K562 (cell line): ENCODE data around the gene C1QTNF5. TPM values are rescaled to one million over a fixed set of nuclear protein-coding genes. Genes with fewer than 3 reads are reported as not detected.

Experiments
- BRF1 ChIP-seq: IDR thresholded peaks from 3 replicates; pipeline ENCODE4 v1.6.1; 2011; ENCODE audit warnings: borderline replicate concordance, mild to moderate bottlenecking; ENCODE audit not compliant: insufficient read length; ENCODE audit errors: extremely low read depth
- CEBPB ChIP-seq: fragments of 450-650 bp; IDR thresholded peaks from 2 replicates; pipeline ENCODE4 v1.6.1; 2016; ENCODE audit warnings: missing genetic modification characterization, missing compliant biosample characterization
- FOXK1 ChIP-seq: sonication (generic); formaldehyde crosslinking; IDR thresholded peaks from 2 replicates; pipeline ENCODE4 v1.8.0; 2022; ENCODE audit warnings: missing genetic modification reagents, mild to moderate bottlenecking, borderline replicate concordance
- HIVEP1 ChIP-seq: fragments of 250-450 bp; sonication (Bioruptor Pico); IDR thresholded peaks from 2 replicates; pipeline ENCODE4 v1.4.0; 2020; ENCODE audit warnings: mild to moderate bottlenecking
- KAT2B ChIP-seq: IDR thresholded peaks from one replicate; pipeline ENCODE4 v1.6.1; 2012; ENCODE audit warnings: low read depth, mild to moderate bottlenecking, control low read depth, inconsistent platforms, low read length, moderate library complexity
- KDM2B ChIP-seq: fragments of 250-450 bp; sonication (Bioruptor Pico); IDR thresholded peaks from 2 replicates; pipeline ENCODE4 v1.8.0; 2021; ENCODE audit warnings: mild to moderate bottlenecking, moderate library complexity
- L3MBTL2 ChIP-seq: fragments of 450-650 bp; IDR thresholded peaks from 2 replicates; pipeline ENCODE4 v1.6.1; 2016; ENCODE audit warnings: mild to moderate bottlenecking, moderate library complexity
- NR4A1 ChIP-seq, 2 experiments: fragments of 250-450 bp in 1 of 2; fragments of 450-650 bp in 1 of 2; sonication (Bioruptor Pico) in 1 of 2; IDR thresholded peaks; 2 replicates each; pipeline versions ENCODE4 v1.4.0 to v1.6.1; 2016 to 2020; ENCODE audit warnings: mild to moderate bottlenecking in 2 of 2, missing compliant biosample characterization in 1 of 2, missing genetic modification characterization in 1 of 2, moderate library complexity in 1 of 2
- PHB ChIP-seq: fragments of 250-450 bp; sonication (Bioruptor Pico); IDR thresholded peaks from 2 replicates; pipeline ENCODE4 v1.5.0; 2021
- PPARD ChIP-seq: fragments of 250-450 bp; sonication (Bioruptor Pico); IDR thresholded peaks from 2 replicates; pipeline ENCODE4 v1.8.0; 2022; ENCODE audit warnings: inconsistent platforms, mild to moderate bottlenecking, moderate library complexity
- RFX5 ChIP-seq: IDR thresholded peaks from 2 replicates; pipeline ENCODE4 v1.6.1; 2011; ENCODE audit warnings: low read depth, mild to moderate bottlenecking, improper control_type of control experiment, low read length
- THRAP3 ChIP-seq: fragments of 450-650 bp; IDR thresholded peaks from 2 replicates; pipeline ENCODE4 v1.6.1; 2016; ENCODE audit warnings: mild to moderate bottlenecking, inconsistent platforms, borderline replicate concordance
- ZNF644 ChIP-seq: fragments of 200-800 bp; sonication (Bioruptor generic); IDR thresholded peaks from 2 replicates; pipeline ENCODE4 v1.6.1; 2016; ENCODE audit warnings: low read depth, missing genetic modification characterization, missing compliant biosample characterization
- polyA plus RNA-seq, 8 experiments: library from polyadenylated mRNA; depleted of rRNA in 4 of 8; stranded (reverse) in 5 of 8; unstranded in 3 of 8; fragments of >200 nt; fragmentation: Nextera tagmentation in 2 of 8; fragmentation: Illumina TruSeq in 1 of 8; extraction: Ambion mirVana in 2 of 8; extraction: Trizol in 1 of 8; gene quantifications; 2 replicates each; pipeline versions ENCODE4 v1.2.1 to v1.2.3, GENCODE V29; 2011 to 2014; ENCODE audit warnings: inconsistent platforms in 1 of 8, missing spikeins in 1 of 8
- total RNA-seq, 7 experiments: library from RNA; depleted of rRNA in 6 of 7; stranded (reverse); fragments of >200 nt in 6 of 7; fragmentation: Illumina TruSeq in 2 of 7; extraction: Trizol in 2 of 7; gene quantifications; 2 replicates each; pipeline versions ENCODE4 v1.2.1 to v1.2.3, GENCODE V29; 2011 to 2021; ENCODE audit warnings: low replicate concordance in 1 of 7
- TF ChIP-seq, protein P1 (sequence below), 2 experiments: fragments of 450-650 bp; formaldehyde crosslinking in 1 of 2; IDR thresholded peaks; 2 replicates each; pipeline versions ENCODE4 v1.4.0 to v1.6.1; 2014 to 2020; ENCODE audit warnings: mild to moderate bottlenecking in 2 of 2, borderline replicate concordance in 1 of 2, low read depth in 1 of 2
- TF ChIP-seq, protein P2 (sequence below): fragments of 450-650 bp; formaldehyde crosslinking; IDR thresholded peaks from 2 replicates; pipeline ENCODE4 v1.4.0; 2020; ENCODE audit warnings: mild to moderate bottlenecking, mixed read lengths
- TF ChIP-seq, protein P3 (sequence below): fragments of 250-450 bp; sonication (Bioruptor Pico); IDR thresholded peaks from 2 replicates; pipeline ENCODE4 v1.5.0; 2022; ENCODE audit warnings: mild to moderate bottlenecking

Gene C1QTNF5
- total and polyA plus RNA-seq, 9 of the 15 experiments (the other 6 are each of a cell fraction or from before 2014, with no cell fraction given) = 0.07 to 0.76 (median 0.24) TPM; not detected in 1

DNA sequence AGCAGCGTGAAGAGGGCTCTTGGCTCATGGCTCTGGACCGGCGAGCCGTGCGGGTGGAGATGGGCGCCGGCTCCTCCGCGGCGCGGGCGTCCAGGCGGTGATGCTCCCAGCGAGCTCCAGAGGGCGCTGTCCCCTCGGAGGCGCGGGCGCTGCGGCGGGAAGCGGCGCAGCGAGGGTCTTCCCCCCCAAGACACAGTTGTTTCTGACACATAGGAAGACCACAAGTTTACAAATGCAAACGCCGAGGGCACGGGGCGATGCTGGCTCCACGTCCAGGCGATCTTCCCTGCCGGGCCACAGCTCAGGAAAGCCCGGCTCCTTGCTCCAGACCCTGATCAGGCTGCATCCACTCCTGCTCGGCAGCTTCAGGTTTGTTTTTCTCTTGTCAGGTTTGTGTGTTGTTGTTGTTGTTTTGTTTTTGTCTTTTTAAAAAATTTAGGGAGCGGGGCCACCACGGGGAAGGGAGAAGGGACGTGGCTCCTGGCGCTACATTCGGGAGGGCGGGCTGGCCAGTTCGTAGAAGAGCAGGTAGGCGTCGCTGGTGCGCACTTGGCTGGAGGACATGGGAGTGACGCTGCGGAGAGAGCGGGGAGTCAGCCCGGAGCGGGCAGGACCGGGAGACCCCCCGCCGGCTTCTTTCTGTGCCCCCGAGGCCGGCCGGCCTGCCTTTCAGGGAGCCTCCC is 15.8 kb upstream of the C1QTNF5 start (continued):
- TF ChIP-seq, protein P1, sequence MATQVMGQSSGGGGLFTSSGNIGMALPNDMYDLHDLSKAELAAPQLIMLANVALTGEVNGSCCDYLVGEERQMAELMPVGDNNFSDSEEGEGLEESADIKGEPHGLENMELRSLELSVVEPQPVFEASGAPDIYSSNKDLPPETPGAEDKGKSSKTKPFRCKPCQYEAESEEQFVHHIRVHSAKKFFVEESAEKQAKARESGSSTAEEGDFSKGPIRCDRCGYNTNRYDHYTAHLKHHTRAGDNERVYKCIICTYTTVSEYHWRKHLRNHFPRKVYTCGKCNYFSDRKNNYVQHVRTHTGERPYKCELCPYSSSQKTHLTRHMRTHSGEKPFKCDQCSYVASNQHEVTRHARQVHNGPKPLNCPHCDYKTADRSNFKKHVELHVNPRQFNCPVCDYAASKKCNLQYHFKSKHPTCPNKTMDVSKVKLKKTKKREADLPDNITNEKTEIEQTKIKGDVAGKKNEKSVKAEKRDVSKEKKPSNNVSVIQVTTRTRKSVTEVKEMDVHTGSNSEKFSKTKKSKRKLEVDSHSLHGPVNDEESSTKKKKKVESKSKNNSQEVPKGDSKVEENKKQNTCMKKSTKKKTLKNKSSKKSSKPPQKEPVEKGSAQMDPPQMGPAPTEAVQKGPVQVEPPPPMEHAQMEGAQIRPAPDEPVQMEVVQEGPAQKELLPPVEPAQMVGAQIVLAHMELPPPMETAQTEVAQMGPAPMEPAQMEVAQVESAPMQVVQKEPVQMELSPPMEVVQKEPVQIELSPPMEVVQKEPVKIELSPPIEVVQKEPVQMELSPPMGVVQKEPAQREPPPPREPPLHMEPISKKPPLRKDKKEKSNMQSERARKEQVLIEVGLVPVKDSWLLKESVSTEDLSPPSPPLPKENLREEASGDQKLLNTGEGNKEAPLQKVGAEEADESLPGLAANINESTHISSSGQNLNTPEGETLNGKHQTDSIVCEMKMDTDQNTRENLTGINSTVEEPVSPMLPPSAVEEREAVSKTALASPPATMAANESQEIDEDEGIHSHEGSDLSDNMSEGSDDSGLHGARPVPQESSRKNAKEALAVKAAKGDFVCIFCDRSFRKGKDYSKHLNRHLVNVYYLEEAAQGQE (IDR thresholded peaks at IDR 0.05; ENCODE audit: borderline replicate concordance) = peak; percentile 89
- TF ChIP-seq, protein P1 (CRISPR knock-in tag; IDR thresholded peaks at IDR 0.05; ENCODE audit: low read depth) = no peak
- TF ChIP-seq FOXK1 (no peak), L3MBTL2 (peak; percentile 66), KDM2B (CRISPR knock-in tag) (0 out of 2 replicates have a peak, but pooled peaks have one; percentile 53), PPARD (CRISPR knock-in tag) (no peak), THRAP3 (no peak), CEBPB (tag) (no peak), BRF1 (no peak), ZNF644 (no peak), RFX5 (no peak), KAT2B (no peak), HIVEP1 (CRISPR knock-in tag) (no peak), NR4A1 (CRISPR knock-in tag; IDR thresholded peaks at IDR 0.05) (no peak), NR4A1 (tag; IDR thresholded peaks at IDR 0.05) (no peak), PHB (CRISPR knock-in tag) (no peak)
- TF ChIP-seq, protein P2, sequence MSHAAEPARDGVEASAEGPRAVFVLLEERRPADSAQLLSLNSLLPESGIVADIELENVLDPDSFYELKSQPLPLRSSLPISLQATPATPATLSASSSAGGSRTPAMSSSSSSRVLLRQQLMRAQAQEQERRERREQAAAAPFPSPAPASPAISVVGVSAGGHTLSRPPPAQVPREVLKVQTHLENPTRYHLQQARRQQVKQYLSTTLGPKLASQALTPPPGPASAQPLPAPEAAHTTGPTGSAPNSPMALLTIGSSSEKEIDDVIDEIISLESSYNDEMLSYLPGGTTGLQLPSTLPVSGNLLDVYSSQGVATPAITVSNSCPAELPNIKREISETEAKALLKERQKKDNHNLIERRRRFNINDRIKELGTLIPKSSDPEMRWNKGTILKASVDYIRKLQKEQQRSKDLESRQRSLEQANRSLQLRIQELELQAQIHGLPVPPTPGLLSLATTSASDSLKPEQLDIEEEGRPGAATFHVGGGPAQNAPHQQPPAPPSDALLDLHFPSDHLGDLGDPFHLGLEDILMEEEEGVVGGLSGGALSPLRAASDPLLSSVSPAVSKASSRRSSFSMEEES (CRISPR knock-in tag) = no peak
- TF ChIP-seq, protein P3, sequence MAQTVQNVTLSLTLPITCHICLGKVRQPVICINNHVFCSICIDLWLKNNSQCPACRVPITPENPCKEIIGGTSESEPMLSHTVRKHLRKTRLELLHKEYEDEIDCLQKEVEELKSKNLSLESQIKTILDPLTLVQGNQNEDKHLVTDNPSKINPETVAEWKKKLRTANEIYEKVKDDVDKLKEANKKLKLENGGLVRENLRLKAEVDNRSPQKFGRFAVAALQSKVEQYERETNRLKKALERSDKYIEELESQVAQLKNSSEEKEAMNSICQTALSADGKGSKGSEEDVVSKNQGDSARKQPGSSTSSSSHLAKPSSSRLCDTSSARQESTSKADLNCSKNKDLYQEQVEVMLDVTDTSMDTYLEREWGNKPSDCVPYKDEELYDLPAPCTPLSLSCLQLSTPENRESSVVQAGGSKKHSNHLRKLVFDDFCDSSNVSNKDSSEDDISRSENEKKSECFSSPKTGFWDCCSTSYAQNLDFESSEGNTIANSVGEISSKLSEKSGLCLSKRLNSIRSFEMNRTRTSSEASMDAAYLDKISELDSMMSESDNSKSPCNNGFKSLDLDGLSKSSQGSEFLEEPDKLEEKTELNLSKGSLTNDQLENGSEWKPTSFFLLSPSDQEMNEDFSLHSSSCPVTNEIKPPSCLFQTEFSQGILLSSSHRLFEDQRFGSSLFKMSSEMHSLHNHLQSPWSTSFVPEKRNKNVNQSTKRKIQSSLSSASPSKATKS (CRISPR knock-in tag) = no peak
